DND-41 (cell line): ENCODE results near the gene AMPD3.

Experiments
- ATAC-seq: fragments of 200-7000 bp; cut with Tn5 transposase; 3 replicates; pipeline ENCODE4 v1.9.1; 2021; ENCODE audit warnings: low read depth; ENCODE audit not compliant: insufficient read depth
- DNase-seq: peaks from one replicate; pipeline ENCODE4 v3.0.0-alpha.2; 2020
- H2AFZ ChIP-seq: 2 replicates; pipeline ENCODE4 v1.6.0; 2012; ENCODE audit warnings: low read depth, low read length
- H3K27ac ChIP-seq: 2 replicates; pipeline ENCODE4 v1.5.1; 2012; ENCODE audit warnings: low read length, inconsistent platforms
- H3K27me3 ChIP-seq: fragments of 200-600 bp; sonication (generic); 2 replicates; pipeline ENCODE4 v1.6.0; 2012; ENCODE audit warnings: low read length, mild to moderate bottlenecking, inconsistent platforms; ENCODE audit not compliant: insufficient read depth, poor library complexity
- H3K36me3 ChIP-seq: 2 replicates; pipeline ENCODE4 v1.5.1; 2012; ENCODE audit warnings: low read length, inconsistent platforms; ENCODE audit not compliant: insufficient read depth
- H3K4me1 ChIP-seq: 2 replicates; pipeline ENCODE4 v1.5.1; 2012; ENCODE audit warnings: mild to moderate bottlenecking, low read length; ENCODE audit not compliant: insufficient read depth
- H3K4me2 ChIP-seq: 2 replicates; pipeline ENCODE4 v1.6.0; 2012; ENCODE audit warnings: mild to moderate bottlenecking, moderate library complexity, low read length, inconsistent platforms; ENCODE audit not compliant: insufficient read depth
- H3K4me3 ChIP-seq, 2 experiments: fragments of 200-600 bp in 1 of 2; shearing (Covaris generic) in 1 of 2; 2 replicates each; pipeline ENCODE4 v1.5.1; 2012 to 2016; ENCODE audit warnings: inconsistent platforms in 2 of 2, low read length in 2 of 2, mild to moderate bottlenecking in 2 of 2, low read depth in 1 of 2, moderate library complexity in 1 of 2
- H3K79me2 ChIP-seq: 2 replicates; pipeline ENCODE4 v1.6.0; 2012; ENCODE audit warnings: low read length, inconsistent platforms; ENCODE audit not compliant: insufficient read depth
- H3K9ac ChIP-seq: 2 replicates; pipeline ENCODE4 v1.6.0; 2012; ENCODE audit warnings: low read depth, mild to moderate bottlenecking, inconsistent platforms, low read length, moderate library complexity
- H3K9me3 ChIP-seq: 2 replicates; pipeline ENCODE4 v1.5.1; 2012; ENCODE audit warnings: low read length, moderate library complexity, mild to moderate bottlenecking, inconsistent platforms; ENCODE audit not compliant: insufficient read depth, severe bottlenecking
- H4K20me1 ChIP-seq: 2 replicates; pipeline ENCODE4 v1.6.0; 2012; ENCODE audit warnings: low read length; ENCODE audit not compliant: insufficient read depth
- CTCF ChIP-seq: IDR thresholded peaks from 2 replicates; pipeline ENCODE4 v1.5.1; 2012; ENCODE audit warnings: borderline replicate concordance, low read length, moderate library complexity, mild to moderate bottlenecking; ENCODE audit not compliant: poor library complexity, severe bottlenecking; ENCODE audit errors: extremely low read depth
- EZH2 ChIP-seq: IDR thresholded peaks from 3 replicates; pipeline ENCODE4 v1.6.1; 2012; ENCODE audit warnings: borderline replicate concordance, low read depth, mild to moderate bottlenecking, moderate library complexity, low read length, inconsistent platforms; ENCODE audit not compliant: severe bottlenecking

Gene AMPD3

DNA sequence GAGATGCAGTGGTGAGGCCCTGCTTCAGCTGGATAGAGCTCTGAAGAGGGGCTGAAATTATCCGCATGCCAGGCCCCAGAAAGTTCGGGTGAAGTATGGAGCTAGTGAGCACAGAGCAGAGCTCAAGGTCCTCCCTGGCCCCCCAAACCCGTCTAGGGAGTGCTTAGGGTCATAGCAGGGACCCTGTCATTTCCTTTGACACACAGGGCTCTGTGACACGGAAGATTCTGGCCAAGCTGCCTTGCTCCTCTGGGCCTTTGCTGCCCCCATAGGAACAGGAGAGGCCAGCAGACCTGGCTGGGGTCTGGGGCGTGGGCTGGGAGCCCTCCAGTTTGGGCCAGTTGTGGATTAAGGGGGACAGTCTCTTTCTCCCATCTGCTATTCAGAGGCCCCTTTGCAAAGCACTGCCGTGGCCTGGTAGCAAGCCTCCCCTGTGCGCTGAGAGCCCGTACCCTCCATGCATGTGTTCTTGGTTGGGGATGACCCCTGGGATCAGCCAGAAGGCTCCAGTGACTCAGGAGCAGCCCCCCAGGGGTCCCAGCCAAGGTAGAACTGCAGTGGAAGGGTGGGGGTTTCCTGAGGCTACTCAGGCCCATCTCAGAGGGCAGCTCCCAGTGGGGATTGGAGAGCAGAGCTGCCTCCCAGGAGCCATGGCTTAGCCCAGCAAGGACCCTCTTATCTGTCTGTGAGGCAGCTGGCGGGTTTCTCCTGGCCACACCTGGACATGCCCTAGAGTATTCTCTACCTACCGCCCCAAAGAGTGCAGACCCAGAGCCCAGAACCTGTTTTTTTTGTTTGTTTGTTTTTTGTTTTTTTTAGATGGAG lies 43.6 kb downstream of the AMPD3 start:
- H3K27ac ChIP-seq, result no peak overlapping the region
- H3K4me1 ChIP-seq, result no peaks in the 10 kb centered on the region
- TF ChIP-seq CTCF, result no peak
- TF ChIP-seq EZH2, result no peak
- H3K9me3 ChIP-seq, result no peaks in the 10 kb centered on the region
- H2AFZ ChIP-seq, result no peak overlapping the region
- ATAC-seq (no peak), DNase-seq (no peak)
- peaks cover 58% of the 10 kb centered on the region for H3K36me3 ChIP-seq
- no peaks in the 10 kb centered on the region for H3K27me3 ChIP-seq
- no peak overlapping the region for H3K9ac ChIP-seq
- H3K79me2 ChIP-seq, result no peaks in the 10 kb centered on the region
- H3K4me2 ChIP-seq, result no peak overlapping the region
- peaks cover 3% of the 10 kb centered on the region for H4K20me1 ChIP-seq
- H3K4me3 ChIP-seq, result no peak overlapping the region

- Histone ChIP-seq H3K9me3 (no peaks in the 10 kb centered on the region), H3K79me2 (no peaks in the 10 kb centered on the region), H3K4me1 (no peaks in the 10 kb centered on the region), H3K36me3 (peaks cover 60% of the 10 kb centered on the region), H4K20me1 (peaks cover 3% of the 10 kb centered on the region), H3K4me3 (no peak overlapping the region), H3K27me3 (no peaks in the 10 kb centered on the region), H3K9ac (no peak overlapping the region), H2AFZ (no peak overlapping the region), H3K4me2 (no peak overlapping the region), H3K27ac (no peak overlapping the region)
- ATAC-seq (no peak), DNase-seq (no peak)
- TF ChIP-seq CTCF, result no peak
- TF ChIP-seq EZH2, result no peak
Measured at GRCh38 chr11:10499452-10499851, 44.4 kb downstream of the AMPD3 start.

GRCh38 chr11:10499874-10500601 lies 45.0 kb downstream of the AMPD3 start:
- Histone ChIP-seq H3K36me3 (peaks cover 60% of the 10 kb centered on the region), H3K9ac (no peak overlapping the region), H3K4me2 (no peak overlapping the region), H3K4me3 (no peak overlapping the region), H2AFZ (no peak overlapping the region), H4K20me1 (peaks cover 3% of the 10 kb centered on the region), H3K27me3 (no peaks in the 10 kb centered on the region), H3K79me2 (no peaks in the 10 kb centered on the region), H3K4me1 (no peaks in the 10 kb centered on the region), H3K9me3 (no peaks in the 10 kb centered on the region), H3K27ac (no peak overlapping the region)
- TF ChIP-seq CTCF (no peak), EZH2 (no peak)
- ATAC-seq (no peak), DNase-seq (no peak)
